ENCODE data around the gene PTPRN2.

- TF ChIP-seq RAD21 (IDR thresholded peaks at IDR 0.05; ENCODE audit: low read depth) (no peak), EZH2 (IDR thresholded peaks at IDR 0.05) (no peak), CTCF (IDR thresholded peaks at IDR 0.05 in 2 of 3, conservative IDR thresholded peaks at IDR 0.05 in 1 of 3; ENCODE audit: borderline replicate concordance in 1 of 3, insufficient read depth in 1 of 3, low read depth in 2 of 3, low read length in 2 of 3) (no peak), ATF3 (IDR thresholded peaks at IDR 0.05) (no peak), EZH2phosphoT487 (IDR thresholded peaks at IDR 0.05; ENCODE audit: borderline replicate concordance) (no peak), TCF7L2 (IDR thresholded peaks at IDR 0.05; ENCODE audit: borderline replicate concordance, extremely low read depth, insufficient read depth, insufficient read length) (no peak), POLR2AphosphoS5 (IDR thresholded peaks at IDR 0.05; ENCODE audit: low read depth, low read length) (no peak), POLR2A (IDR thresholded peaks at IDR 0.05; ENCODE audit: borderline replicate concordance, extremely low read depth, insufficient read depth, insufficient read length) (no peak), CEBPB (IDR thresholded peaks at IDR 0.05; ENCODE audit: low read depth) (no peak), SIN3A (IDR thresholded peaks at IDR 0.05; ENCODE audit: low read depth) (no peak), FOSL1 (IDR thresholded peaks at IDR 0.05; ENCODE audit: low read depth) (no peak), EGR1 (IDR thresholded peaks at IDR 0.05; ENCODE audit: low read depth) (no peak)
These were observed 494.3 kb downstream of the PTPRN2 start for GRCh38 chr7:158093156-158093796.
